OCI-LY1 (cell line): ENCODE results near the gene TSPYL1.

Experiments
- H2AFZ ChIP-seq: fragments of 200-600 bp; sonication (generic), shearing (Covaris generic); 2 replicates; pipeline ENCODE4 v1.6.0; 2014; ENCODE audit warnings: antibody characterized with exemption, mild to moderate bottlenecking, low read length
- H3F3A ChIP-seq: fragments of 200-600 bp; sonication (generic), shearing (Covaris generic); 2 replicates; pipeline ENCODE4 v1.6.0; 2014; ENCODE audit warnings: mild to moderate bottlenecking, antibody characterized with exemption, low read length, moderate library complexity; ENCODE audit not compliant: insufficient read depth
- H3K27ac ChIP-seq: fragments of 200-600 bp; sonication (generic); 2 replicates; pipeline ENCODE4 v1.5.1; 2014; ENCODE audit warnings: low read length, mixed run types, mild to moderate bottlenecking, low read depth; ENCODE audit not compliant: poor library complexity, severe bottlenecking
- H3K27me3 ChIP-seq: fragments of 200-600 bp; sonication (generic); 2 replicates; pipeline ENCODE4 v1.6.0; 2014; ENCODE audit warnings: antibody characterized with exemption, mild to moderate bottlenecking, low read length, moderate library complexity; ENCODE audit not compliant: insufficient read depth
- H3K36me3 ChIP-seq: fragments of 200-600 bp; sonication (generic); 2 replicates; pipeline ENCODE4 v1.6.1; 2014; ENCODE audit warnings: mild to moderate bottlenecking, antibody characterized with exemption, low read length, moderate library complexity, mixed read lengths; ENCODE audit not compliant: insufficient read depth
- H3K4me1 ChIP-seq: fragments of 200-600 bp; sonication (generic); 2 replicates; pipeline ENCODE4 v1.5.1; 2014; ENCODE audit warnings: mild to moderate bottlenecking, low read length, moderate library complexity; ENCODE audit not compliant: insufficient read depth, severe bottlenecking
- H3K4me2 ChIP-seq: fragments of 200-600 bp; sonication (generic), shearing (Covaris generic); 2 replicates; pipeline ENCODE4 v1.6.1; 2014; ENCODE audit warnings: low read length
- H3K4me3 ChIP-seq: fragments of 200-600 bp; sonication (generic); 2 replicates; pipeline ENCODE4 v1.5.1; 2014; ENCODE audit warnings: low read length, low read depth, mild to moderate bottlenecking, mixed read lengths; ENCODE audit not compliant: poor library complexity, severe bottlenecking
- H3K79me2 ChIP-seq: fragments of 200-600 bp; shearing (Covaris generic); 2 replicates; pipeline ENCODE4 v1.6.1; 2016; ENCODE audit warnings: mixed run types, low read length, mixed read lengths; ENCODE audit not compliant: insufficient read depth
- H3K9ac ChIP-seq: fragments of 200-600 bp; sonication (generic), shearing (Covaris generic); 2 replicates; pipeline ENCODE4 v1.6.1; 2014; ENCODE audit warnings: mild to moderate bottlenecking, low read length, mixed read lengths
- H3K9me2 ChIP-seq: fragments of 200-600 bp; sonication (generic), shearing (Covaris generic); 2 replicates; pipeline ENCODE4 v1.6.1; 2014; ENCODE audit warnings: low read depth, mild to moderate bottlenecking, low read length, mixed read lengths
- H3K9me3 ChIP-seq: fragments of 200-600 bp; shearing (Covaris generic); 2 replicates; pipeline ENCODE4 v1.6.1; 2014; ENCODE audit warnings: low read length, mixed read lengths
- H4K20me1 ChIP-seq: fragments of 200-600 bp; sonication (generic), shearing (Covaris generic); 2 replicates; pipeline ENCODE4 v1.6.0; 2016; ENCODE audit warnings: mild to moderate bottlenecking, low read length; ENCODE audit not compliant: insufficient read depth
- CTCF ChIP-seq: fragments of 200-600 bp; sonication (generic), shearing (Covaris generic); IDR thresholded peaks from 2 replicates; pipeline ENCODE4 v1.5.1; 2017; ENCODE audit warnings: mild to moderate bottlenecking, antibody characterized with exemption, low read length, moderate library complexity, mixed read lengths
- EZH2 ChIP-seq: fragments of 200-600 bp; sonication (generic), shearing (Covaris generic); IDR thresholded peaks from 2 replicates; pipeline ENCODE4 v1.8.0; 2017; ENCODE audit warnings: borderline replicate concordance, mixed run types, mild to moderate bottlenecking, antibody characterized with exemption, low read length, moderate library complexity, mixed read lengths

The TSPYL1 gene

GRCh38 chr6:116268589-116269293 lies 11.0 kb downstream of the TSPYL1 start:
- H3K4me1 ChIP-seq: no peaks in the 10 kb centered on the region
- H3K27ac ChIP-seq: no peak overlapping the region
- H3K9me3 ChIP-seq: no peaks in the 10 kb centered on the region
- no peaks in the 10 kb centered on the region for H3K27me3 ChIP-seq
- TF ChIP-seq EZH2 (no peak), CTCF (peak; percentile 77)
- H2AFZ ChIP-seq: no peak overlapping the region
- H3K9ac ChIP-seq: no peak overlapping the region
- H4K20me1 ChIP-seq: no peaks in the 10 kb centered on the region
- no peak overlapping the region for H3K4me2 ChIP-seq
- H3F3A ChIP-seq: no peaks in the 10 kb centered on the region
- H3K79me2 ChIP-seq: no peaks in the 10 kb centered on the region
- H3K9me2 ChIP-seq: no peaks in the 10 kb centered on the region
- H3K4me3 ChIP-seq: no peak overlapping the region
- peaks cover 8% of the 10 kb centered on the region; the same call in 1 of the 2 replicates for H3K36me3 ChIP-seq

- H3K9me3 ChIP-seq: no peaks in the 10 kb centered on the region
- H3F3A ChIP-seq: no peaks in the 10 kb centered on the region
- no peaks in the 10 kb centered on the region for H3K79me2 ChIP-seq
- H3K4me2 ChIP-seq: no peak overlapping the region
- H3K9me2 ChIP-seq: no peaks in the 10 kb centered on the region
- no peaks in the 10 kb centered on the region for H4K20me1 ChIP-seq
- H3K4me3 ChIP-seq: no peak overlapping the region
- H3K27ac ChIP-seq: no peak overlapping the region
- H3K9ac ChIP-seq: no peak overlapping the region
- H3K36me3 ChIP-seq: peaks cover under 1% of the 10 kb centered on the region; the same call in 1 of the 2 replicates
- H3K27me3 ChIP-seq: no peaks in the 10 kb centered on the region
- no peak overlapping the region for H2AFZ ChIP-seq
- no peak for TF ChIP-seq EZH2
- no peak for TF ChIP-seq CTCF
- H3K4me1 ChIP-seq: no peaks in the 10 kb centered on the region
Observed at GRCh38 chr6:116267836-116268588, 11.7 kb downstream of the TSPYL1 start.

- H3K27ac ChIP-seq: no peak overlapping the region
- no peaks in the 10 kb centered on the region for H3F3A ChIP-seq
- H3K4me3 ChIP-seq: no peak overlapping the region
Observed at GRCh38 chr6:116266803-116267202, 12.9 kb downstream of the TSPYL1 start.

More at GRCh38 chr6:116266803-116267202, 12.9 kb downstream of the TSPYL1 start:
- TF ChIP-seq EZH2 (no peak), CTCF (no peak)
- Histone ChIP-seq H3K9me2 (no peaks in the 10 kb centered on the region), H2AFZ (no peak overlapping the region), H3K9ac (no peak overlapping the region), H3K4me2 (no peak overlapping the region), H3K79me2 (no peaks in the 10 kb centered on the region), H3K9me3 (no peaks in the 10 kb centered on the region), H4K20me1 (no peaks in the 10 kb centered on the region), H3K27me3 (no peaks in the 10 kb centered on the region), H3K4me1 (no peaks in the 10 kb centered on the region), H3K36me3 (no peaks in the 10 kb centered on the region)
